ENCODE data around the gene TSPEAR.

DNA sequence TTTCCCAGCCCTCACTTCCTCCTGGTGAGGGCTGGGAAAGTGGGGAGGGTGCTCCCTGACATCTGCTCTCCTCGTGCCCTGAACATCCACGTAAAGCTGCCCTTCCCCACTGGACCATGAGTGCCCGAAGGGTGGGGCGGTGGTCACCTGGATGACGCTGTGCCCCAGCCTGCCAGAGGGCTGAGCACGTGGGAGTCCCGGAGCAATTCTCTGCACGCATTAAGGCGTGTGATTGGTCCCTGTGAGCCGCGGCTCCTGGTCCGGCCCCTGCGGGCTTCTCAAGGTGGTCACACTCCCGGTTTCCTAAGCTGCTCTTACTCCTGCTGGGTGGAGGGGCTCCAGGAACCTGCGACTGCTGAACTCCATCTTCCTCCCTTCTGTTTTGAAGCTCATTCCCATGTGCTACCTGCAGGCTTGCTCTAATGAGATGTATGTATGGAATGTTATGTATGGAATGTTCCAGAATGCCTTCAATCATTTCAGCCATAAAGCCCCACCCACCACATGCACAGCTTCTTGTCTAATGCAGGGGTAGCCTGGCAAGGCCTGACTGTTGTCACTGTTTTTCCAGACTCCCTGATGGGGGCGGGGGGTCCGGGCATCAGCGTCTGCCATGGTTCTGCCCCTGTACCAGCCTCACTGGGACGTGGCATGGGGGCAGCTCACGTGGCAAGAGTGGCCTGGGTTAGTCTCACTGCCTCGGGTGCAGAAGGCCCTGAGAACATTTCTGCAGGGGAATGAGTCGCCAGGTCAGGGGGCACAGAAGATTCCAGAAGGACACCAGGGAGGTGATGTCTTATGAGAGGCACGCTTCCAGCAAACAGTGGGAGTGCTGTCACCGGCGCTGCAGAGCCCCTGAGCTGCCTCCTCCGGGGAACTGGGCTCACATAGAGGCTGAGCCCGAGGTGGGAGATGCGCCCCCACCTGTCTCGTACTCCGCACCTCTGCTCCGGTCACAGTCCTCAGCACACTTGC, 190.8 kb downstream of the TSPEAR start:
- TF ChIP-seq, protein P1, sequence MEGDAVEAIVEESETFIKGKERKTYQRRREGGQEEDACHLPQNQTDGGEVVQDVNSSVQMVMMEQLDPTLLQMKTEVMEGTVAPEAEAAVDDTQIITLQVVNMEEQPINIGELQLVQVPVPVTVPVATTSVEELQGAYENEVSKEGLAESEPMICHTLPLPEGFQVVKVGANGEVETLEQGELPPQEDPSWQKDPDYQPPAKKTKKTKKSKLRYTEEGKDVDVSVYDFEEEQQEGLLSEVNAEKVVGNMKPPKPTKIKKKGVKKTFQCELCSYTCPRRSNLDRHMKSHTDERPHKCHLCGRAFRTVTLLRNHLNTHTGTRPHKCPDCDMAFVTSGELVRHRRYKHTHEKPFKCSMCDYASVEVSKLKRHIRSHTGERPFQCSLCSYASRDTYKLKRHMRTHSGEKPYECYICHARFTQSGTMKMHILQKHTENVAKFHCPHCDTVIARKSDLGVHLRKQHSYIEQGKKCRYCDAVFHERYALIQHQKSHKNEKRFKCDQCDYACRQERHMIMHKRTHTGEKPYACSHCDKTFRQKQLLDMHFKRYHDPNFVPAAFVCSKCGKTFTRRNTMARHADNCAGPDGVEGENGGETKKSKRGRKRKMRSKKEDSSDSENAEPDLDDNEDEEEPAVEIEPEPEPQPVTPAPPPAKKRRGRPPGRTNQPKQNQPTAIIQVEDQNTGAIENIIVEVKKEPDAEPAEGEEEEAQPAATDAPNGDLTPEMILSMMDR (IDR thresholded peaks at IDR 0.05; ENCODE audit: low read length) = no peak
- no peak for TF ChIP-seq EZH2 (IDR thresholded peaks at IDR 0.05; ENCODE audit: borderline replicate concordance, low read length)
